Activated CD4-positive, alpha-beta T cell treated with anti-CD3 and anti-CD28 coated beads, Interleukin-2, Interleukin-6, amounts not matched to agents 100 ng/mL and 50 ng/mL, durations not matched to agents 16 hours and 8 hours (primary cell): ENCODE measurements around the gene IL17RC.

Experiments used
- DNase-seq: peaks from one replicate; pipeline ENCODE4 v3.0.0-alpha.2; 2020

The IL17RC gene

GRCh38 chr3:9947025-9947995, 30.4 kb downstream of the IL17RC start:
- no peak for DNase-seq

GRCh38 chr3:9948586-9948985, 31.7 kb downstream of the IL17RC start:
- no peak for DNase-seq

GRCh38 chr3:9949115-9949514, 32.2 kb downstream of the IL17RC start:
- DNase-seq = no peak

GRCh38 chr3:9949626-9950025, 32.7 kb downstream of the IL17RC start:
- no peak for DNase-seq

GRCh38 chr3:9951126-9951525, 34.2 kb downstream of the IL17RC start:
- DNase-seq = peak; percentile 15

- peak; percentile 12 for DNase-seq
Measured at GRCh38 chr3:9951598-9951961, 34.7 kb downstream of the IL17RC start.

- peak; percentile 71 for DNase-seq
Measured at GRCh38 chr3:9951962-9952805, 35.3 kb downstream of the IL17RC start, which contains the start of gene PRRT3. PRRT3 (minus strand) TSS chr3:9952408; CDS start chr3:9950115, 2,293 bp downstream.

GRCh38 chr3:9955067-9955502, 38.2 kb downstream of the IL17RC start:
- no peak for DNase-seq

GRCh38 chr3:9955611-9956352, 38.9 kb downstream of the IL17RC start:
- no peak for DNase-seq

- DNase-seq = no peak
Measured at GRCh38 chr3:9957214-9957613, 40.3 kb downstream of the IL17RC start.

- no peak for DNase-seq
Measured at GRCh38 chr3:9965200-9965875, 48.4 kb downstream of the IL17RC start.

GRCh38 chr3:9966841-9967240, 49.9 kb downstream of the IL17RC start:
- DNase-seq = no peak

- no peak for DNase-seq
Measured at GRCh38 chr3:9969632-9970019, 52.7 kb downstream of the IL17RC start.

GRCh38 chr3:9970020-9970652, 53.2 kb downstream of the IL17RC start:
- no peak for DNase-seq

- DNase-seq = peak; percentile 83
Measured at GRCh38 chr3:9976721-9977709, 60.1 kb downstream of the IL17RC start.

- DNase-seq = no peak
Measured at GRCh38 chr3:9978710-9979305, 61.9 kb downstream of the IL17RC start.

GRCh38 chr3:9980251-9980650, 63.4 kb downstream of the IL17RC start:
- no peak for DNase-seq
